HG03354 (cell line): Measurements from ENCODE around the gene IQGAP2.
"Not testable (repeated sequence)": the region's sequence is repeated elsewhere in the genome, so short reads cannot be mapped to it uniquely, and the experiment has no call there.

Experiments used
- ATAC-seq: cut with Tn5 transposase; IDR thresholded peaks from one replicate; pipeline ENCODE4 v1.9.1; 2021; ENCODE audit warnings: mild to moderate bottlenecking; ENCODE audit not compliant: unreplicated experiment, poor library complexity, severe bottlenecking

IQGAP2 gene

DNA sequence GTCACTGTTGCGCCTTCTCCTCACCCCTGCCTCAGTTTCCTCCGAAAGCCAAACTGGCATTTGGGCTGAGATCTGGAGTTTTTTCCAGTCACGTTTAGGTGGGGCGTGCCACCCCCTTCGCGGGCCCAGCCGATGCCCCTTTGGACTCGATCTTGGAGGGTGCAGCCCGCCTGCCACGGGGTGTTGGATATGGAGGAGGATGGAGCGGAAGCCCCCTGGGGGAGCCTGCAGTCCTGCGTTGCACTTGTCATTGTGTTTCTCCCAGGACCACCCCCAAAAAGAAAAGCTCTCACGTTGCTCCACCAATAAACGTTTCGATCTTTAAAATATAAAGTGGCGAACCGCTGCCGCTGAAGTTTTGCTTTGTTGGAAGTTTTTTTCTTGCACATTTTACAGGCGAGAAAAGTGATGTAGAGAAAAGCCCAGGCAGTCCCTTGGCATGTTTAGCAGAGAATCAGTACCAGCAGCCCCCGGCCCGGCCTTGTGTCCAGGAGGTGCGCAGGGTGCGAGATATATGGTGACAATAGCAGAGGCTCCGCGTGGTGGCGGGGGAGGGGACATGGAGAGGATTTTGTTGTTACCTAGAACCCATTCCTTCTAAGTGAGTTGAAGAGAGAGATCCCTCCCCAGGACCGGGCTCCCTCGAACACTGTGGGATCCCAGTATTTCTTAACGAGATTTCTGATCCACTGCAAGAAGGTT lies 313.5 kb downstream of the IQGAP2 start:
- no peak for ATAC-seq

DNA sequence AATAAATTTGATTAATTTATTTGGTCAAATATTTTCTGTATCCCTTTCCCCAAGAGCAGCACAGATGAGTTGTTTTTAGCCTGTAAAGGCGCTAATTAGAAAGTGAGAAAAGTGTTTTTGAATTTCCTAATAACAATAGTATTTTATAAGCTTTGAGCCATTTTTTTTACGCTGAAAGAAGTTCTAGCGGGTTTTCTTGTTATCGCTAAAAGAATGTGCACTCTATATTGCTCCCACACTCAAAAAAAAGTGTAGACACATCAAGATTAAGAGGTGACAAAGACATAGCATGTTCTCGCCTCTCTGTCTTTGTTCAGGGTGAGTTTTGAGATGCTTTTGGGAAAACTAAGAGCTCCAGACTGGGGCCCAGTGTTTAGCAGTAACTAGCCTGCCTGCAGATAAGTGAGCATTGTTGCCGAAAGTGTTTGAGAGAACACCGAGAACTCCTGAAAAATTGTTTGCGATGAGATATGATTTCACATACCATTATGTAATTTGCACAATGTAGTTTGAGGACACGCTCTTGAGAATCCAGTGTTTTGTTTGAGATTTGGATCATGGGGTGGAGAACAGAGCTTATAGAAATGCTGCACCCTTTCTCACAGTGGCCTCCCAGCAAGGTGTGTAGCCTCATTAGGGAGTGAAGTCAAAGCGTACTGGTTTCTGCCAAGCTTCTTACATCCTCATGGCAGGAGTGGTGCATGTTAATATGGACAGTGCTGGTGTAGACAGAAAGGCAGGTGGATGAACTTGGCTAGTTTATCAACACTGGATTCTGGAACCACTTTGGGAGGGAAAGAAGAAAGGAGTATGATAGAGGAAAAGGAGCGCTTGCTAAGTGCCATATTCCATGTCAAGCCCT lies 314.4 kb downstream of the IQGAP2 start:
- ATAC-seq: no peak

DNA sequence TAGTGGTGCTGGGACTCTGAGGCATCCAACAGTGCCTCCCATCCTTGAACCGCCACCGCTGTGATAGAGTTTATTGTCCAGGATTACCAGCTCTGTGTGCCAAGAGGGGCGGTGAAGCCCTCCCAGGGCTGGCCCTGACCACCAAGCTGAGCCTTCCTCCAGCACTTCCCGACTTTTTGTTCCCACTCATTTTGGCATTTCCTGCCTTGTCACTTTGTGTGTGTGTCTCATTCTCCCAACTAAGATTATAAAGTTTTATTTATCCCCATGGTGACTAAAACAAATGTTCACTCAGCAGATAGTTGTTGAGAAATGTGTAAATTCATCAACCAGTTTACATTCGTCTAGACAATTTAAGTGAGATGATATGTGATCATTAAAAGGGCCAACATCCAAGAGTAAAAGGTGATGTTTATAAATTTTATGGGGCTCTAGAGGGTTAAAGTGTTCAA lies 315.3 kb downstream of the IQGAP2 start:
- no peak for ATAC-seq

DNA sequence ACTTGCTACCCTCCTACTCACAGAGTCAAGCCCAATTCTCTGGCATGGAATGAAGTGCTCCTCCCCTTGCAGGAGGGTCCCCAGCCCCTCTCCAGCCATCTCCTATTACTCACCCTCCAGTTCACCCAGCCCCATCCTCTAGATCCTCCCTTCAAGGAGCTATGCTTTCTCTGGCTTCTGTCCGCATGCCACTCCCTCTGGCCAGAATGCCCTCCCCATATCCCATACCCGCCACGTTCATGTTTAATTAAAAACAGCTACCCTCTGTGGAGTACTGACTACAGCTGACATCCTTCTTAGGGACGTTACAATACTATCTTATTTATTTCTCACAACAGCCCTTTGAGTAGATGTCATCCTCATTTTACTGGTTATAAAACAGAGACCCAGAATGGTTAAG lies 315.8 kb downstream of the IQGAP2 start:
- no peak for ATAC-seq

DNA sequence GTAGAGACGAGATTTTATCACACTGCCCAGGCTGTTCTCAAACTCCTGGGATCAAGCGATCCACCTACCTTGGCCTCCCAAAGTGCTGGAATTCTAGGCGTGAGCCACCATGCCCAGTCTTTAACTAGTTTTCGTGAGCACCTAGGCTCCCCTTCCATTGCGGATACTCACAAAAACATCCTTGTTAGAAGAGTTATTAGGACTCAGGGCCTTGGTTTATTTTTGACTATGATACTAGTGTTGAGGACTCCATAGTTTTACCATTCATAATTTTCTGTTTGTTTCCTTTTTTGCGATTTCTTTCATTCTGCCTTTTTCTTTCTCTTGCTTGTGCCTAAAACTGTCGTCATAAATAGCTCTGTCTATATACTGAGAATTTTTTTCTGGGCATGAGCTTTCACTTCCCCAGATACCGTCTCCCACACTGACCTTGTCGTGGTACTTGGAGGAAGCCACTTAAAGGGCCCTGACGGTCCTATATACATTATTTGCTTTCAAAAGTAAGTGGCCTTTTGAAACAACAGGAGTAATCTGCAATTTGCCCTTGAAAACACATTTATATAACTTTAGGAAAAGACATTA lies 318.0 kb downstream of the IQGAP2 start:
- peak; percentile 93 for ATAC-seq

DNA sequence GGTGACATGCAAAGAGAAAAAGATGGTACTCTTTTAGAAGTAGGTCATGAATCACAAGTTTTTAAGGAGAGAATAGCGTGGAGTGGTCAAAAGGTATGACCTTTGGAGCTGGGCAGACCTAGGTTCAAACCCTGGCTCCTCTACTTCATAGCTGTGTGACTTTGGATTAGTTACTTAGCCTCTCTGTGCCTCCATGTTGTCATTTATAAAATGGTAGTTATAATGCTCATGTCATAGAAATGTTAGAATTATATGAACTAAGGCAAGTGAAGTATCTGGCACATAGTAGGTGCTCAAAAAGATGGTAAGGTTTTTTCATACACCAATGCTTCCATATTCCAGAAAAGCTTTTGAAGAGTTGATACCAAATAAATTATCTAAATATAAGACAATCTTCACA lies 320.2 kb downstream of the IQGAP2 start:
- ATAC-seq: no peak

DNA sequence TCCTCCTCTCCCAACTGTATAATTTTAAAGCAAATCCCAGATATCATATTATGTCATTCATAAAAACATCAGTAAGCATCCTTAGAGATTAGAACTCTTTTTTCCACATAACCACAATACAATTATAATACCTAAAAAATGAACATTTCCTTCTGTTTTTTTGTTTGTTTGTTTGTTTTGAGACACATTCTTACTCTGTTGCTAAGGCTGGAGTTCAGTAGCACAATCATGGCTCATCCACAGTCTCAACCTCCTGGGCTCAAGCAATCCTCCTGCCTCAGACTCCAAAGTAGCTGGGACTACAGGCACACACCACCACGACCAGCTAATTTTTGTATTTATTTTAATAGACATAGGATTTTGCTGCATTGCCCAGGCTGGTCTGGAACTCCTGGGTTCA lies 320.8 kb downstream of the IQGAP2 start:
- ATAC-seq: no peak

DNA sequence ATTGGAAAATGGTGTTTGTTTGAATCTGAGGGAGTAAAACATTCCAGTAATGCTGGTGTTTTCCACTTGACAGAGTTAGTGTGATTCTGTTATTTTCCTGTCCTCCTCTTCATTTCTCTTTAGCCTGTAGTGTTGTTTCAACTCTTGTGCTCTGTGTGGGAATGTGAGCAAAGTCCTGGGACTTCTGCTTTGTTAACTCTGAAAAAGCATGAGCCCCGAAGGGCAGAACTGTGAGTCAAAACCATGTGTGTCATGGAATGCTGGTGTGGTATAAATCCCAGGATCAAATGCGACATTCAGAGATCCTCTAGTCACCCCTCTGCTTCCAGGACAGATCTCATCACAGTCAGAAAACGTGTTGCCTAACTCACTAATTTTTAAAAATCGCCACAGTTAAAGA lies 321.8 kb downstream of the IQGAP2 start:
- ATAC-seq: no peak

DNA sequence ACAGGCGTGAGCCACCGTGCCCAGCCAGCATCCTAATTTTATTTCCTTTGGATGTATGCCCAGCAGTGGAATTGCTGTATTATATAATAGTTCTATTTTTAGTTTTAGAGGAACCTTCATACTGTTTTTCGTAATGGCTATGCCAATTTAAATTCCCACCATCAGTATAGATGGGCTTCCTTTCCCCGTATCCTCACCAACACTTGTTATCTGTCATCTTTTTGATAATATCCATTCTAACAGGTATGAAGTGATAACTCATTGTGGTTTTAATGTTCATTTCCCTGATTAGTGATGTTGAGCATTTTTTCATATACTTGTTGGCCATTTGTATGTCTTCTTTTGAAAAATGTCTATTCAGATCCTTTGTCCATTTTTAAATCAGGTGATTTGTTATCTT lies 325.9 kb downstream of the IQGAP2 start:
- no peak for ATAC-seq

DNA sequence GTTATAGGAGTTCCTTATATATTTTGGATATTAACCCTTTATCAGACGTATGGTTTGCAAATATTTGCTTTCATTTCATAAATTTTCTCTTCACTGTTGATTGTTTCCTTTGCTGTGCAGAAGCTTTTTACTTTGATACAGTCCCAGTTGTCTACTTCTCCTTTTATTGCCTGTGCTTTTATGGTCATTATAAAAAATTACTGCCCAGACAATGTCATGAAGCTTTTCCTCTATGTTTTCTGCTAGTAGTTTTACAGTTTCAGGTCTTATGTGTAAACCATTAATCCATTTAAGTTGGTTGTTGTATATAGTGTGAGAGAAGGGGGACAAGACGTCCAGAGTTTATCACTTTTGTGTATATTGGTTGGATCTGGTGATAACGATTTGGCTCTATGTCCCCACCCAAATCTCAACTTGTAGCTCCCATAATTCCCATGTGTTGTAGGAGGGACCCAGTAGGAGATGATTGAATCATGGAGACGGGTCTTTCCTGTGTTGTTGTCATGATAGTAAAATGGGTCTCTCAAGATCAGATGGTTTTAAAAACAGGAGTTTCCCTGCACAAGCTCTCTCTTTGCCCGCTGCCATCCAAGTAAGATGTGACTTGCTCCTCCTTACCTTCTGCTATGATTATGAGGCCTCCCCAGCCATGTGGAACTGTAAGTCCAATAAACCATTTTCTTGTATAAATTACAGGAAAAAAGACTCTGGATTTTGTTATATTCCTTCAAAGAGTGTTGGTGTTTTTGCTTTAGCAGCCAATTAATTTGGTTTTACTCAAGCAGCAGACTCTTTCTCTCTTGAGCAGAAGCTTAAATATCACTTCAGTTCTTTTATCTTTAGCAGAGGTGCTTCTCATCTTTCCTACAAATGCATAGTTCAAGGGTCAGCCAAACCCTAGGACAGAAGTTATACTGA lies 326.5 kb downstream of the IQGAP2 start:
- ATAC-seq: no peak

DNA sequence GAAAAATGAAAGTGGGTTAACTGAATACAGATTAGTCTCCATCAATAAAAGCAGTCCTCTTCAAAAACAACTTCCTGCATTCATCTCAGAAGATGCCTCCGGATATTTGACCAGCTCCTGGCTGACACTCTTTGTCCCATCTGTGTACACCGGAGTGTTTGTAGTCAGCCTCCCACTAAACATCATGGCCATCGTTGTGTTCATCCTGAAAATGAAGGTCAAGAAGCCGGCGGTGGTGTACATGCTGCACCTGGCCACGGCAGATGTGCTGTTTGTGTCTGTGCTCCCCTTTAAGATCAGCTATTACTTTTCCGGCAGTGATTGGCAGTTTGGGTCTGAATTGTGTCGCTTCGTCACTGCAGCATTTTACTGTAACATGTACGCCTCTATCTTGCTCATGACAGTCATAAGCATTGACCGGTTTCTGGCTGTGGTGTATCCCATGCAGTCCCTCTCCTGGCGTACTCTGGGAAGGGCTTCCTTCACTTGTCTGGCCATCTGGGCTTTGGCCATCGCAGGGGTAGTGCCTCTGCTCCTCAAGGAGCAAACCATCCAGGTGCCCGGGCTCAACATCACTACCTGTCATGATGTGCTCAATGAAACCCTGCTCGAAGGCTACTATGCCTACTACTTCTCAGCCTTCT lies 329.4 kb downstream of the IQGAP2 start:
- ATAC-seq: no peak

DNA sequence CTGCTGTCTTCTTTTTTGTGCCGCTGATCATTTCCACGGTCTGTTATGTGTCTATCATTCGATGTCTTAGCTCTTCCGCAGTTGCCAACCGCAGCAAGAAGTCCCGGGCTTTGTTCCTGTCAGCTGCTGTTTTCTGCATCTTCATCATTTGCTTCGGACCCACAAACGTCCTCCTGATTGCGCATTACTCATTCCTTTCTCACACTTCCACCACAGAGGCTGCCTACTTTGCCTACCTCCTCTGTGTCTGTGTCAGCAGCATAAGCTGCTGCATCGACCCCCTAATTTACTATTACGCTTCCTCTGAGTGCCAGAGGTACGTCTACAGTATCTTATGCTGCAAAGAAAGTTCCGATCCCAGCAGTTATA lies 329.9 kb downstream of the IQGAP2 start:
- ATAC-seq: no peak

DNA sequence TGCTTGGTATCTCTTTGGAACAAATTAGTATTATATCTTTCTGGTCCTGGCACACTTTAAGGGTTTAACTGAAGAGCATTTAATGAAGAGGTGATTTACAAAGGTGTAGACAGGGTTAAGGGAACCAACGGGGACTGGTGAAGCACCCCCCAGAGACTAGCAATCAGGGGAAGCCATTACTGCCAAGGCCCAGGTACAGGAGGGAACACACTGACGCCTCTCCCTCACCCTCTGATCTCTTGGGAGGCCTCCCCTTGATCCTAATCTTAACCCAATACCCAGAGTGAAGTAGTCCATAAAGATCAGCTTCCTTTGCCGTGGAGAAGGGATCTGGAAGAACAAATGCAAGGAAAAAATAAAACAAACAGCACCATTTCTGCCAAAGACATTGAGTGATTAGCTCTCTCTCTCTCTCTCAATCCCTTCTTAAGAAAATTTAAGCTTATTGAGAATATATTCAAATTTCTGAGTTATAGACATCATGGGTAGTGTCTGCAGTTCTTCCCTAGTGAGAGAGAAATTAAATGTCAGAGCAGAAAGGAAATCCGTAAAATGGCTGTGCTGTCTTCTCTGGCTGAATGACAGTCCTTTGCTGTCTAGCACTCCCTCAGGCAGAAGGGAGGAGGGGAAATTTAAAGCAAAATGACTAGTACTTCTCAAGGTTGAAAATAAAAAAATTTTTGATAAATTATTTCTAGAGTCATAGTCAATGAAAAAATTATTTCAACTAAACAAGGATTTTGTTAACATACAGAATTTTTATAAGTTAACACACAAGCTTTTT lies 332.9 kb downstream of the IQGAP2 start:
- no peak for ATAC-seq

DNA sequence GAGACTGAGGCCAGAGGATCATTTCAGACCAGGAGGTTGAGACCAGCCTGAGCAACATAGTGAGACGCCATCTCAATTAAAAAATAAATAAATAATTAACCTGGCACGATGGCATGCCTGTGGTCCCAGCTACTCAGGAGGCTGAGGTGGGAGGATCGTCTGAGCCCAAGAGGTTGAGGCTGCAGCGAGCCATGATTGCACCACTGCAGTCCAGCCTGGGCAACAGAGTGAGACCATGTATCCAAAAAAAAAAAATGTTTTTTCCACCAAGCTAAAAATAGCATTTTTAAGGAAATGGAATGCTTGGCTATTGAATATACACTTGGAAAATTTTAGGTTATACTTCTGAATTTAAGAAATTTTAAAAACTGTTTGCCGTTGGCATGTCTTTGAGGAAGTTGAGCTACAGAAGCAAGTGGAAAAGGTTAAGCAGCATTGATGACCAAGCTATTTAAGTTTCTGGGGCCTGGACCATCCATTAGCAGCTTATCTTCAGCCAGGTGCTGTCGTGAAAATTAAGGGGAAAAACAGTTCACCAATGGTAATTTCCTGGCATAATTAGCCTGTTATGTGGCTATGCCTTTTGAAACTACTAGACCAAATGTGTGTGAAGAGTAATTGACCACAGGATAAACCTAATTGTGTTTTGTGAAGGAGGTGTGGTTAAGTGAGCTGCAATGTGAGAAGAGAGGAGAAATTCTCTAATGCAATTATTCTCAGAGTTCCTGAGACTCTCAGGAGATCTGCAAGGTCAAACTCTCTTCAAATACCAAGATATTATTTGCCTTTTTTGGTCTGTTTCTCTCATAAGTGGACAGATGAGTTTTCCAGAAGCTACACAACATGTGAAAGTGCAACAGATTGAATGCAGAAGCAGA lies 333.8 kb downstream of the IQGAP2 start:
- no peak for ATAC-seq

DNA sequence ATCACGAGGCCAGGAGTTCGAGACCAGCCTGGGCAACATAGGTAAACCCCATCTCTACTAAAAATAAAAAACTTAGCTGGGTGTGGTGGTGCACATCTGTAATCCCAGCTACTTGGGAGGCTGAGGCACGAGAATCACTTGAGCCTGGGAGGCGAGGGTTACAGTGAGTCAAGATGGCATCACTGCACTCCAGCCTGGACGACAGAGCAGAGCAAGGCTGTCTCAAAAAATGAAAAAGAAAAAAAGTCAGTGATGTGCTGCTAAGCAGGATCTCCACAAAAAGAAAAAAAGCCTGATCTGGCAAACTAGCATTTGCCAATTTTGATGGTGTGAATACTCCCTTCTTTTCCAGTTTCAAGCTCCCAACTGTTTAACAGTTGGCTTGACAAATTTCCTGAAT lies 334.8 kb downstream of the IQGAP2 start:
- no peak for ATAC-seq

DNA sequence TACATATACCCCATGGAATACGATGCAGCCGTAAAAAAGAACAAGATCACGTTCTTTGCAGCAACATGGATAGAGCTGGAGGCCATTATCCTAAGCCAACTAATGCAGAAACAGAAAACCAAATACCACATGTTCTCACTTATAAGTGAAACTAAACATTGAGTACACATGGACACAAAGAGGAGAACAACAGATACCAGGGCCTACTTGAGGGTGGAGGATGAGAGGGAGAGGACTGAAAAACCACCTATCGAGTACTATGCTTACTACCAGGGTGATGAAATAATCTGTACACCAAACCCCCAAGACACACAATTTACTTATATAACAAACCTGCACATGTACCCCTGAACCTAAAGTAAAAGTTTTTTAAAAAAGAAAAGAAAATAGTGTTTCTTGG lies 338.4 kb downstream of the IQGAP2 start:
- not testable (repeated sequence) for ATAC-seq

DNA sequence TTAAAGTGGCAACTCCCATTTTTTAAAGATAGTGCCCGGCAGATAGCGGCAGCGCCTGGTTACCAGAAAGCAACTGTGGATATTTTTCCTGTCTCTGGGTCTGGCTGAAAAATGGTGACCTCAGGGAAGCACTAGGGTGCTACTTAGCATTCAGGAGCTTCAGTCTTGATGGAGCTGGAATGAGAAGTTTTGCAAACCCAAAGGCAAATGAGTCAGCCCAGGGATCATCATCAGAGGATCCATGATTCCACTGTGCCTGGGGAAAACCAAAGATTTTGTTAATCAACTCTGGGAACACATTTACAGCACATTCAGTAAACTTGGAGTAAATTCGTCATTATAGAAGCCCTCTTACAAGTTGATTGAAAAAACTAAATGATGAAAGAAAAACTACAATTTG lies 339.5 kb downstream of the IQGAP2 start:
- ATAC-seq: no peak

DNA sequence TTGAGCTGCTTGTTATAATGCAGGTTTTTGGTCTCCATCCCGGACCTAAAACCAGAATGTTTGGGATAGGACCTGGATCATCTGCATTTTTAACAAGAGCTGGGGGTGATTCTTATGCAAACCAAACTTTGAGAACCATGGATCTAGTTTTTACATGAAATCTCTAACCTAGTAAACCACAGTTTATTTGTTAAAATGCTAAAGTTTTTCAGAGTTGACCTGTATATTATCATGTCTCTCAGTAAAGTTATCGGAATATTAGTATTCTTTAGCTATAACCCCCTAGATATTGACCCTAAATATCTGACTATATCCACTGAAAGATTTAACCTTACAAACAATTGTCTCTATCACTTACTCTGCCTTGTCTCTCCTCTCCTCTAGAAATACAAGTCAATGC lies 341.5 kb downstream of the IQGAP2 start:
- no peak for ATAC-seq
